SKM-1 treated with dmso at 0.1 percent for 144 hours (cell line): ENCODE data around the gene OGDH.
"Not testable (repeated sequence)": the region's sequence is repeated elsewhere in the genome, so short reads cannot be mapped to it uniquely, and the experiment has no call there.

ENCODE experiments used
- DNase-seq: peaks from one replicate; lab custom pipeline; 2025; ENCODE audit not compliant: unreplicated experiment; lab: John Stamatoyannopoulos, UW

The OGDH gene

GRCh38 chr7:44580945-44581878 is 25.2 kb upstream of the OGDH start:
- no peak for DNase-seq

- DNase-seq = peak; percentile 98
Observed at GRCh38 chr7:44581879-44582603, 24.4 kb upstream of the OGDH start, which contains the start of gene TMED4. Gene TMED4, minus strand, starts transcription at chr7:44582231. Its CDS starts 25 bp downstream, at chr7:44582206.

- DNase-seq = no peak
Observed at GRCh38 chr7:44583146-44583865, 23.1 kb upstream of the OGDH start.

GRCh38 chr7:44587843-44588711 is 18.4 kb upstream of the OGDH start:
- peak; percentile 35 for DNase-seq

- DNase-seq = no peak
Observed at GRCh38 chr7:44590910-44591309, 15.5 kb upstream of the OGDH start.

- no peak for DNase-seq
Observed at GRCh38 chr7:44595934-44596635, 10.3 kb upstream of the OGDH start.

GRCh38 chr7:44597181-44597580 is 9.2 kb upstream of the OGDH start:
- not testable (repeated sequence) for DNase-seq

- DNase-seq = no peak
Observed at GRCh38 chr7:44599222-44599621, 7.2 kb upstream of the OGDH start.

GRCh38 chr7:44602576-44602910 is 3.9 kb upstream of the OGDH start:
- DNase-seq = no peak

- no peak for DNase-seq
Observed at GRCh38 chr7:44603193-44603592, 3.2 kb upstream of the OGDH start.

GRCh38 chr7:44604941-44605340 is 1.5 kb upstream of the OGDH start:
- DNase-seq = no peak

- no peak for DNase-seq
Observed at GRCh38 chr7:44607141-44608068, 978 bp downstream of the OGDH start.

- DNase-seq = no peak
Observed at GRCh38 chr7:44608916-44609648, 2.7 kb downstream of the OGDH start.

- DNase-seq = no peak
Observed at GRCh38 chr7:44609829-44610228, 3.4 kb downstream of the OGDH start.

GRCh38 chr7:44615149-44615611 is 8.8 kb downstream of the OGDH start:
- DNase-seq = peak; percentile 54

- DNase-seq = no peak
Observed at GRCh38 chr7:44615793-44616192, 9.4 kb downstream of the OGDH start.

GRCh38 chr7:44616545-44616944 is 10.1 kb downstream of the OGDH start:
- DNase-seq = no peak
